Omental fat pad (tissue), 4 donors: ENCODE data around the gene PPP6R2. TPM values are rescaled to one million over a fixed set of nuclear protein-coding genes. Genes with fewer than 3 reads are reported as not detected.

Experiments
- ATAC-seq: fragments of 150-250 bp; one replicate; pipeline ENCODE4 v1.9.1; 2016; ENCODE audit warnings: mild to moderate bottlenecking, moderate library complexity; ENCODE audit not compliant: low FRiP score
- DNase-seq: peaks from one replicate; pipeline ENCODE4 v3.0.0-alpha.2; 2019; ENCODE audit warnings: low spot score
- total RNA-seq, 4 donors: library from RNA; depleted of rRNA; stranded (reverse); fragments of >200 nt; gene quantifications; one replicate each; pipeline ENCODE4 v1.1.0, GENCODE V29; 2016
- TF ChIP-seq, protein P1 (sequence below), 3 donors: fragments of 450-650 bp; IDR thresholded peaks; one replicate each; pipeline ENCODE4 v1.5.1; 2016 to 2017; ENCODE audit warnings: antibody characterized with exemption in 3 of 3, mild to moderate bottlenecking in 3 of 3, moderate library complexity in 2 of 3

The PPP6R2 gene
- total RNA-seq, 4 donors from 2014 or later, result 35.6 to 64.6 (median 41.7) TPM

DNA sequence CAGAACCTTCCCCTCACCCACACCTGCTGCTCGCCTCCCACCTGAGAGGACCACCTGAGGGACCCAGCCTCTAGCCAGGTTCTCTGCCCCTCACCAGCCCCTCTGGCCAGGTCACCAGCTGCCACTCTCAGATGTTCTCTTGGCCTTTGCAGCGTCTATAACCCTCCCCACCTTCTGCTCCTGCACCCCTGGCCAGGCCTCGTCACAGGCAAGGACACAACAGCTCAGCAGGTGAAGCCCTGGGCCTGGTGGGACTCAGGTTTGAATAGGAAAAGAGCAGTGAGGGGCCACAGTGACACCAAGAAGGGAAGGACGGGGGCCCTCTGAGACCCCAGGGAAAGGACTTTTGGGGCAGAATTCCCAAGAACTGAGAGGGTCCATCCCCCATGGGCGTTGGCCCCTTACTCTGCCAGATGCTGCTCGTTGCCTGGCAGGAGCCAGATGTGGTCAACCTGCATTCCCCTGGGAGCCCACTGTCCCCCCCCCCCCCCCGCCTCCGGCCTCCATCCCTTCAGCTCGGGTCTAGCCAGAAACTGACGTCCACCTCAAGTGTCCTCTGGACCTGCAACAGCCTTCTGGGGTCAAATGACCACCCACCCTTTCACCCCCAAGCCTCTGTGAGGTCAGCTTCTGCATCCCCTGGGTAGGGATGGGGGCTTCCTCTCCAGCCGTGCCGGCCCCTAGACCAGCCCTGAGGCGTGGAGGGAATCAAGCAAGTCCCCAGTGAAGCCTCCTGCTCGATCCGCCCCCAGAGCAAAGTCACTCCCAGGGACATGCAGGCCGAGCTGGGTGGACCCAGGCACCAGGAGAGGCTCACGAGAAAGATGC lies 103.0 kb downstream of the PPP6R2 start:
- TF ChIP-seq, protein P1, sequence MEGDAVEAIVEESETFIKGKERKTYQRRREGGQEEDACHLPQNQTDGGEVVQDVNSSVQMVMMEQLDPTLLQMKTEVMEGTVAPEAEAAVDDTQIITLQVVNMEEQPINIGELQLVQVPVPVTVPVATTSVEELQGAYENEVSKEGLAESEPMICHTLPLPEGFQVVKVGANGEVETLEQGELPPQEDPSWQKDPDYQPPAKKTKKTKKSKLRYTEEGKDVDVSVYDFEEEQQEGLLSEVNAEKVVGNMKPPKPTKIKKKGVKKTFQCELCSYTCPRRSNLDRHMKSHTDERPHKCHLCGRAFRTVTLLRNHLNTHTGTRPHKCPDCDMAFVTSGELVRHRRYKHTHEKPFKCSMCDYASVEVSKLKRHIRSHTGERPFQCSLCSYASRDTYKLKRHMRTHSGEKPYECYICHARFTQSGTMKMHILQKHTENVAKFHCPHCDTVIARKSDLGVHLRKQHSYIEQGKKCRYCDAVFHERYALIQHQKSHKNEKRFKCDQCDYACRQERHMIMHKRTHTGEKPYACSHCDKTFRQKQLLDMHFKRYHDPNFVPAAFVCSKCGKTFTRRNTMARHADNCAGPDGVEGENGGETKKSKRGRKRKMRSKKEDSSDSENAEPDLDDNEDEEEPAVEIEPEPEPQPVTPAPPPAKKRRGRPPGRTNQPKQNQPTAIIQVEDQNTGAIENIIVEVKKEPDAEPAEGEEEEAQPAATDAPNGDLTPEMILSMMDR (IDR thresholded peaks at IDR 0.05), result no peak
- ATAC-seq (no peak), DNase-seq (no peak)

DNA sequence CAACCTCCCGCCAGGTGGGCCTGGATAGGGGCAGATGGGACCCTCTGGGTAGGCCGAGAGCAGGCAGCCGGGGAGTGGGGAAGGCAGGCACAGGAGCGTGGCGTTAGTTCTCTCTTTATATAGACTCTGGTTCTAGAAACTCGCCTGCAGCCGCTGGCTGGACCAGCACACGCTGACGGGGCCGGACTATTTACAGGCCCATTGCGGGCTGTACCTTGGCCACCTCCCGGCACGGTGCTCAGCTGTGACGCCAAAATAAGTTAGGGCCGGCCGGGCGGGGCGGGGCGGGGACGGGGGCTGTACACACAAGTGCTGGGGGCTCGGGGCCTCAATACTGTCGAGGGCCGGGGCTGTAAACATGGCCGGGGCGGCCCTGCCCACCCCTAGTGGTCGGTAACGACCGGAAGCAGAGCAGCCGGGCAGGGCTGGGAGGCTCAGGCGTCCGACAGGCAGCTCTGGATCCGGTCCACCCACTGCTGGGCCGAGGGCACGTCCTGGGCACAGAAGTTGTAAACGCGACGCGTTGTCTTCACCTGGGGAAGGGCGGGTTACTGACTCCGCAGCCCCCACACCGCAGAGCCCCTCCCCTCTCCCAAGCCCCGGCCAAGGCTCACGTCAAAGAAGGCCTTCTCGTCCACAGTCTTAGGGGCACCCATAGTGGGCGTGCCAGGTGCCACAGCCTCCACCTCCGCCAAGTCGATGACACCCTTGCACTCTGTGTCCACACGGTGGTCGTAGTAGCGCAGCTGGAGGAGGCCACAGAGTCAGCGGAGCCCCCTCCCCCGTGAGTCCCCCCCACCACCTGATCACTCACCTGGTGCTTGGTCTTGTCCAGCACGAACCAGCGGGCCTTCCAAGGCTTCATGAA lies 103.8 kb downstream of the PPP6R2 start:
- TF ChIP-seq, protein P1 (IDR thresholded peaks at IDR 0.05), result no peak
- ATAC-seq, result no peak
- no peak for DNase-seq

DNA sequence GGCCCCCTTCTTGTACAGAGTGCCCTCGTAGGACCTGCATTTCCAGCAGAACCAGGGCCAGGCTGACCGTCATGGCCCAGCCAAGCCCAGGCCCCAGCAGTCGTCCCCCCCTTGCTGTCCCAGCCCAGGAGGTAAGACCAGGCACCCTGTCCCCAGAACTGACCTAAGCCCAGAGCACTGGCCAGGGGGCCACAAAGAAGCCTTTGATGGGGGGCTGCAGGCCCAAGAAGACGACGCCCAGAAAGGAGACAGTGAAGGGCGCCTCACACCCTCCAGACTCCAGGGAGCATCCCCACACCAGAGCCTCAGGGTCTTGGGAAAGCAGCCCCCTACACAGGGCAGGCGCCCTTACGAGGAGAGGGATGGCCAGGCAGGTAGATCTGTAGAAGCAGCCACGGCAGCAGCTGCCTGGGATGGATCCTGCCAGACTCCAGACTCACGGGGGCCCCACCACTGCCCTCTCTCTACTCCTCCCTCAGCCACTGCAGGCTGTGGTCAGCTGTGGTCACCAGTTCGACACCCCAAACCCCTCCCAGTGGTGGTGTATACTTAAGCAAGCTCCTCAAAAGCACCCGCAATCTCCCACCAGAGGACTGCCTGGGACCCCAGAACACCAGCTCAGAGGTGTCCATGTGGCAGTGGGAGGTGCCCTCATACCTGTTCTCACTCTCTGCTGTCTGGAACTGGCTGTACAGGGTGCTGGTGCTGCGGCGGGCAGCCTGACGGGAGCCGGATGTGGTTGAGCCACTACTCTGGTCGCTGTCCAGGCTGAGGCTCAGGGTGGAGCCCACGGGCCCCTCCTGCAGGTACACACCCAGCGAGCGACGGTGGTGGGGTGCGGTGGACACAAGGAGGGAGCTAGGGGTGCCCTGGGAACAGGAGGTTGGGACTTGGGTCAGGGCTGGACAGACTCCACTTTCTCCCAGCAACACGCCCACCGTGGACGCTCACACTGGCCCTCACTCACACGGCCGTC lies 104.7 kb downstream of the PPP6R2 start:
- no peak for DNase-seq
- ATAC-seq, result no peak
- TF ChIP-seq, protein P1 (IDR thresholded peaks at IDR 0.05), result no peak

DNA sequence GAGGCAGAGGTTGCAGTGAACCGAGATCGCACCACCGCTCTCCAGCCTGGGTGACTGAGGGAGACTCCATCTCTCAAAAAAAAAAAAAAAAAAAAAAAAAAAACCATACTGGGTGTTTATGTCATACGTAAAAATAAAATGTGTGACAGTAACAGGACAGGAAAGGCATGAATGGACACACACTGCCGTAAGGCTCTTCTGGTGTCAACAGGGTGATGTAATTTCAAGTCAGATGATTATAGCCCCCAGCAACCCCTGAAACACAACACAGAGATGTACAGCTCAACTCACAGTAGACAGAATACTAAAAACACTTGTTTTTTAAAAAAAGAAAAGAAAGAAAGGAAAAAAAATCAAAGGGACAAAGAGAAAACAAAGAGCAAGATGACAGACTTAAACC lies 109.5 kb downstream of the PPP6R2 start:
- DNase-seq (no peak), ATAC-seq (no peak)
- TF ChIP-seq, protein P1 (IDR thresholded peaks at IDR 0.05), result no peak

DNA sequence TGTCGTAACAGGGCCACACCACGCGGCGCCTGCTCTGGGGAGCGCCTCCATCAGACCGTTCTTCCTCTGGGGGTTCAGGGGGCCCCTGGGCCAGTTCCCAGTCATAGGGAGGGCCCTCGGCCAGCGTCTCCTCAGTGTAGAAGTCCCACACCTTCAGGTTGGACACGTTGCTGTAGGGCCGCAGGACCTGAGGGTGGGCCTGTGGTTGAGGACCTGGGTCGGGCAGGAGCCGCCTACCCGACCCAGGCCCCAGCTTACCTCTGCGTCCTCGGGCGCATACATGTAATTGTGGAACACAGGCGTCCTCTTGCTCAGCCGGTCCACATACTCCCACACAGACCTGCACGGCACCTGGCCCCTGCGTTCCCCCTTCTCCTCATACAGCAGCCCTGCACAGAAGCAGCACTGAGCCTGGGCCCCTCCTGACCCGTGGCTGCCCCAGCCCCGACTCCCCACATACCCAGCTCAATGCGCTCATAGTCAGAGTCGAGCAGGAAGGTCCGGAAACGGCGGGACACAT lies 111.5 kb downstream of the PPP6R2 start:
- TF ChIP-seq, protein P1 (IDR thresholded peaks at IDR 0.05), result no peak
- ATAC-seq (no peak), DNase-seq (no peak)

DNA sequence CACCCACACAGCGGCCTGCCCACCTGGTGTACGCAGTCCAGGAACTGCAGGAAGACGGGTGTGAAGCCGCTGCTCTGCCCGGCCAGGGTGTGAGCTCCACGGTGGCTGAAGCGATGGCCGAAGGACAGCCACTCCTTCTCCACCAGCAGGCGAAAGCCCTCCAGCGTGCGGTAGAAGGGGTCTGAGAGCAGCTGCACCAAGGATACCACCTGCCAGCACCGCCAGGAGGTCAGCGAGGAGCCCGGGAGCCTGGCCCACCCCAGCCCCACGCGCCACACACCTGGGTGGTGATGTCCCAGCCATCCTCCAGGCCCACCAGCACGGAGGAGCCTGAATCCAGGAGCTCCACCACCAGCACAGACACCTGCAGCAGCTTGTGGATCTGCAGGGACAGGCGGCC lies 112.1 kb downstream of the PPP6R2 start:
- ATAC-seq, result no peak
- no peak for DNase-seq
- TF ChIP-seq, protein P1 (IDR thresholded peaks at IDR 0.05), result no peak
